ENCODE results near the gene USP15. TPM values are rescaled to one million over a fixed set of nuclear protein-coding genes. Genes with fewer than 3 reads are reported as not detected.

USP15 gene
- total and polyA plus RNA-seq, 2 of the 8 experiments (the other 6 are each of a cell fraction or from before 2014, with no cell fraction given), result 12.7 to 38.6 TPM

- no peak for FAIRE-seq
- Histone ChIP-seq H3K79me2 (ENCODE audit: control insufficient read depth in 1 of 2, insufficient read depth in 2 of 2, low read length in 2 of 2) (no peaks in the 10 kb centered on the region), H3K18ac (ENCODE audit: extremely low read depth, low read length) (no peak overlapping the region)
- TF ChIP-seq TBP (IDR thresholded peaks at IDR 0.05; ENCODE audit: low read depth, low read length), result no peak
- no peak for TF ChIP-seq TCF12 (IDR thresholded peaks at IDR 0.05; ENCODE audit: low read depth, low read length)
- TF ChIP-seq JUND (IDR thresholded peaks at IDR 0.05; ENCODE audit: low read length), result no peak
- TF ChIP-seq MAFK (IDR thresholded peaks at IDR 0.05; ENCODE audit: low read depth, low read length), result no peak
- TF ChIP-seq, protein P1, sequence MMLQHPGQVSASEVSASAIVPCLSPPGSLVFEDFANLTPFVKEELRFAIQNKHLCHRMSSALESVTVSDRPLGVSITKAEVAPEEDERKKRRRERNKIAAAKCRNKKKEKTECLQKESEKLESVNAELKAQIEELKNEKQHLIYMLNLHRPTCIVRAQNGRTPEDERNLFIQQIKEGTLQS (IDR thresholded peaks at IDR 0.05; ENCODE audit: insufficient read depth, low read depth, low read length), result no peak
- TF ChIP-seq CTBP2 (IDR thresholded peaks at IDR 0.05; ENCODE audit: borderline replicate concordance, insufficient read depth, insufficient read length, low read length), result no peak
- TF ChIP-seq GABPA (IDR thresholded peaks at IDR 0.05; ENCODE audit: borderline replicate concordance, insufficient read depth, low read length), result no peak
- TF ChIP-seq BACH1 (IDR thresholded peaks at IDR 0.05; ENCODE audit: low read length), result no peak
- TF ChIP-seq RFX5 (IDR thresholded peaks at IDR 0.05; ENCODE audit: borderline replicate concordance, low read depth, low read length), result no peak
- no peak for TF ChIP-seq SP4 (IDR thresholded peaks at IDR 0.05; ENCODE audit: low read length)
- TF ChIP-seq KDM4A (IDR thresholded peaks at IDR 0.05; ENCODE audit: low read depth, low read length, severe bottlenecking), result no peak
- no peak for TF ChIP-seq CBX8 (IDR thresholded peaks at IDR 0.05; ENCODE audit: borderline replicate concordance, low read depth, low read length)
- TF ChIP-seq EP300 (IDR thresholded peaks at IDR 0.05; ENCODE audit: borderline replicate concordance in 1 of 2, low read depth in 2 of 2, low read length in 2 of 2), result no peak
- TF ChIP-seq CREB1 (IDR thresholded peaks at IDR 0.05), result no peak
- TF ChIP-seq SIRT6 (IDR thresholded peaks at IDR 0.05; ENCODE audit: low read length), result no peak
Measured at GRCh38 chr12:62409068-62409467, 148.9 kb downstream of the USP15 start.

More at GRCh38 chr12:62409068-62409467, 148.9 kb downstream of the USP15 start:
- Histone ChIP-seq H3K9me3 (ENCODE audit: insufficient read depth in 2 of 2, low read depth in 1 of 2, low read length in 1 of 2) (no peaks in the 10 kb centered on the region), H4K20me1 (replicated peaks in 1 of 2; ENCODE audit: control insufficient read depth in 1 of 2, insufficient read depth in 2 of 2, low read length in 2 of 2) (no peaks in the 10 kb centered on the region), H2BK20ac (ENCODE audit: low read length) (no peak overlapping the region), H3K14ac (ENCODE audit: insufficient read length) (no peak overlapping the region), H3K23me2 (ENCODE audit: low read depth, low read length) (no peaks in the 10 kb centered on the region), H3K36me3 (ENCODE audit: control insufficient read depth in 2 of 4, insufficient read depth in 4 of 4, low read length in 3 of 4) (peaks cover 0 to 2% (median 0%) of the 10 kb centered on the region in 4 experiments; a peak in 1 of 8 replicates), H2AFZ (ENCODE audit: low read length) (no peak overlapping the region), H4K5ac (ENCODE audit: insufficient read length, low read depth, low read length) (no peak overlapping the region), H3K4me3 (ENCODE audit: extremely low read depth in 1 of 4, insufficient read depth in 2 of 4, low read depth in 3 of 4, low read length in 4 of 4) (no peak overlapping the region), H3K23ac (ENCODE audit: insufficient read length) (no peak overlapping the region), H3K27ac (ENCODE audit: low read depth, low read length) (no peak overlapping the region), H2BK5ac (ENCODE audit: low read depth, low read length) (no peak overlapping the region), H4K8ac (ENCODE audit: extremely low read depth, insufficient read depth, low read length) (no peak overlapping the region), H4K91ac (replicated peaks; ENCODE audit: insufficient read length, low read length) (no peak overlapping the region), H2BK120ac (replicated peaks; ENCODE audit: low read depth, low read length) (no peak overlapping the region), H3K27me3 (replicated peaks in 1 of 4; ENCODE audit: control insufficient read depth in 3 of 4, extremely low read depth in 1 of 4, insufficient read depth in 3 of 4, low read length in 3 of 4) (no peaks in the 10 kb centered on the region), H3K4me2 (ENCODE audit: insufficient read depth in 1 of 2, low read depth in 2 of 2, low read length in 2 of 2) (no peak overlapping the region), H3K4ac (replicated peaks; ENCODE audit: insufficient read length, low read depth, low read length) (no peak overlapping the region), H3K9ac (replicated peaks in 1 of 4; ENCODE audit: extremely low read depth in 1 of 4, low read depth in 3 of 4, low read length in 3 of 4) (no peak overlapping the region), H3K4me1 (replicated peaks in 1 of 4; ENCODE audit: control insufficient read depth in 3 of 4, insufficient read depth in 4 of 4, low read length in 3 of 4) (no peaks in the 10 kb centered on the region), H3K56ac (replicated peaks; ENCODE audit: insufficient read length, low read depth, low read length) (no peak overlapping the region), H2BK15ac (ENCODE audit: low read length) (no peak overlapping the region), H2BK12ac (ENCODE audit: low read depth, low read length) (no peak overlapping the region), H2AK5ac (ENCODE audit: low read depth, low read length) (no peak overlapping the region), H3K79me1 (ENCODE audit: low read depth, low read length) (no peaks in the 10 kb centered on the region)
- no peak for DNase-seq (ENCODE audit: low read depth in 1 of 2, low spot score in 2 of 2)
- WGBS, 2 experiments (ENCODE audit: extremely low coverage in 1 of 2, insufficient coverage in 1 of 2, insufficient read length in 1 of 2, insufficient replicate concordance in 2 of 2, low coverage in 1 of 2, low lambda C conversion rate in 2 of 2, missing lambda C conversion rate in 1 of 2), result 91% methylated on average over 3 of the region's 3 CpGs; no CpG with 5 or more reads in 1 of the 2 experiments
- POLR2A ChIA-PET (ENCODE audit: partially characterized antibody), result no interaction called here
- CTCF ChIA-PET (ENCODE audit: partially characterized antibody), result no interaction called here

All from H1 (cell line).